OCI-LY7 (cell line): ENCODE measurements around the gene TELO2. TPM values are rescaled to one million over a fixed set of nuclear protein-coding genes. Genes with fewer than 3 reads are reported as not detected.

ENCODE experiments used
- BruUV-seq: library from RNA; stranded (reverse); fragments of 400-500 nt; replicated peaks from 2 replicates; lab custom pipeline; 2021; lab: Mats Ljungman, UMichigan
- CTCF ChIA-PET: fragments of 300-600 bp; sonication (Branson Sonifier 250); formaldehyde crosslinking; loops from one replicate; lab custom pipeline; 2022; ENCODE audit warnings: antibody characterized with exemption; ENCODE audit not compliant: unreplicated experiment; lab: Charles Lee
- POLR2A ChIA-PET: fragments of 300-600 bp; sonication (Branson Sonifier 250); formaldehyde crosslinking; loops from one replicate; lab custom pipeline; 2022; ENCODE audit warnings: antibody characterized with exemption; lab: Charles Lee
- DNase-seq: peaks from one replicate; pipeline ENCODE4 v3.0.0-alpha.2; 2015; ENCODE audit warnings: low spot score
- H2AFZ ChIP-seq: fragments of 200-600 bp; sonication (generic), shearing (Covaris generic); 2 replicates; pipeline ENCODE4 v1.6.1; 2014; ENCODE audit warnings: mild to moderate bottlenecking, antibody characterized with exemption, low read length, moderate library complexity
- H3K27ac ChIP-seq: fragments of 200-600 bp; sonication (generic); 2 replicates; pipeline ENCODE4 v1.5.1; 2014; ENCODE audit warnings: mixed run types, low read depth, mild to moderate bottlenecking, moderate library complexity, low read length, inconsistent platforms; ENCODE audit not compliant: poor library complexity, severe bottlenecking
- H3K36me3 ChIP-seq: fragments of 200-600 bp; sonication (generic); 2 replicates; pipeline ENCODE4 v1.6.1; 2014; ENCODE audit warnings: mild to moderate bottlenecking, antibody characterized with exemption, low read length, moderate library complexity, mixed read lengths; ENCODE audit not compliant: insufficient read depth
- H3K4me1 ChIP-seq: fragments of 200-600 bp; sonication (generic); 2 replicates; pipeline ENCODE4 v1.5.1; 2014; ENCODE audit warnings: mild to moderate bottlenecking, low read length; ENCODE audit not compliant: insufficient read depth, poor library complexity, severe bottlenecking
- H3K4me2 ChIP-seq: fragments of 200-600 bp; sonication (generic); 2 replicates; pipeline ENCODE4 v1.6.1; 2014; ENCODE audit warnings: mild to moderate bottlenecking, low read length
- H3K4me3 ChIP-seq: fragments of 200-600 bp; sonication (generic); 2 replicates; pipeline ENCODE4 v1.5.1; 2014; ENCODE audit warnings: mild to moderate bottlenecking, low read depth, low read length; ENCODE audit not compliant: poor library complexity, severe bottlenecking
- H3K79me2 ChIP-seq: fragments of 200-600 bp; sonication (generic); 2 replicates; pipeline ENCODE4 v1.6.1; 2016; ENCODE audit warnings: low read depth, mild to moderate bottlenecking, low read length, moderate library complexity, mixed read lengths; ENCODE audit not compliant: insufficient read depth
- H3K9me2 ChIP-seq: fragments of 200-600 bp; sonication (generic); 2 replicates; pipeline ENCODE4 v1.6.1; 2016; ENCODE audit warnings: mild to moderate bottlenecking, low read length, mixed read lengths; ENCODE audit not compliant: insufficient read depth
- H3K9me3 ChIP-seq: fragments of 200-600 bp; sonication (generic); 2 replicates; pipeline ENCODE4 v1.6.1; 2014; ENCODE audit warnings: mild to moderate bottlenecking, mixed run types, low read length, mixed read lengths
- H4K20me1 ChIP-seq: fragments of 200-600 bp; sonication (generic); 2 replicates; pipeline ENCODE4 v1.6.1; 2014; ENCODE audit warnings: mild to moderate bottlenecking, antibody characterized with exemption, low read length, moderate library complexity, mixed read lengths; ENCODE audit not compliant: insufficient read depth
- CTCF ChIP-seq: fragments of 200-600 bp; sonication (generic); conservative IDR thresholded peaks from 2 replicates; pipeline ENCODE4 v1.5.1; 2014; ENCODE audit warnings: mild to moderate bottlenecking, antibody characterized with exemption, low read length, moderate library complexity, mixed read lengths
- EZH2phosphoT487 ChIP-seq: fragments of 200-600 bp; sonication (generic); IDR thresholded peaks from 2 replicates; pipeline ENCODE4 v1.6.1; 2018; ENCODE audit warnings: low read depth, borderline replicate concordance, mild to moderate bottlenecking, mixed run types, antibody characterized with exemption, low read length, moderate library complexity, mixed read lengths
- intact Hi-C: fragments of 100-400 bp; cut with micrococcal nuclease; formaldehyde crosslinking; loops from one replicate; pipeline ENCODE4 v1.10.0; 2022; ENCODE audit not compliant: unreplicated experiment
- total RNA-seq, 2 experiments: library from RNA; depleted of rRNA in 1 of 2; stranded (reverse); fragments of >200 nt in 1 of 2; shearing (Covaris generic) in 1 of 2; gene quantifications; 2 replicates each; pipeline ENCODE4 v1.2.3, GENCODE V29; 2014 to 2022

TELO2 gene
- total RNA-seq, 2 experiments from 2014 or later = 58.2 to 70.1 TPM

GRCh38 chr16:1492082-1492922 is 858 bp upstream of the TELO2 start:
- no peak for DNase-seq
- intact Hi-C loops = loop anchor here (5.0 kb wide), 1 partner anchor 120 kb away; the partner anchor contains the start of genes CRAMP1 and IFT140
- Histone ChIP-seq H3K27ac (peak overlapping the region; percentile 59), H2AFZ (peak overlapping the region; percentile 65; the same call in 1 of the 2 replicates), H3K4me1 (peaks cover 16% of the 10 kb centered on the region), H3K4me2 (peak overlapping the region; percentile 80), H3K79me2 (peaks cover 7% of the 10 kb centered on the region; the same call in 1 of the 2 replicates), H3K4me3 (peak overlapping the region; percentile 90), H3K9me3 (no peaks in the 10 kb centered on the region), H3K36me3 (peaks cover 24% of the 10 kb centered on the region), H4K20me1 (no peaks in the 10 kb centered on the region), H3K9me2 (no peaks in the 10 kb centered on the region)
- BruUV-seq = TSS peak; percentile 99
- POLR2A ChIA-PET = interaction anchor here (0.7 to 0.8 kb wide), 2 partner anchors 14 to 33 kb away, joined by 5 read pairs; no protein-coding TSS in a partner anchor
- CTCF ChIA-PET = no interaction called here
- no peak for TF ChIP-seq CTCF
- TF ChIP-seq EZH2phosphoT487 = no peak

- H4K20me1 ChIP-seq = no peaks in the 10 kb centered on the region
- peak overlapping the region; percentile 42 for H2AFZ ChIP-seq
- H3K9me2 ChIP-seq = no peaks in the 10 kb centered on the region
- intact Hi-C loops = loop anchor here (5.0 kb wide), 1 partner anchor 119 kb away; the partner anchor contains the start of genes CRAMP1 and IFT140
- peaks cover 7% of the 10 kb centered on the region; the same call in 1 of the 2 replicates for H3K79me2 ChIP-seq
- CTCF ChIA-PET = no interaction called here
- peak; percentile 35 for DNase-seq
- H3K27ac ChIP-seq = peak overlapping the region; percentile 49
- POLR2A ChIA-PET = no interaction called here
- peak overlapping the region; percentile 90 for H3K4me3 ChIP-seq
- BruUV-seq = TSS peak; percentile 74
- H3K4me2 ChIP-seq = peak overlapping the region; percentile 80
- H3K36me3 ChIP-seq = peaks cover 38% of the 10 kb centered on the region
- no peaks in the 10 kb centered on the region for H3K9me3 ChIP-seq
- TF ChIP-seq CTCF = no peak
- TF ChIP-seq EZH2phosphoT487 = no peak
- peaks cover 16% of the 10 kb centered on the region for H3K4me1 ChIP-seq
Observed at GRCh38 chr16:1493746-1494094, 560 bp downstream of the TELO2 start.
